KOPT-K1 (cell line): ENCODE measurements around the gene C1orf159.
"Not testable (repeated sequence)": the region's sequence is repeated elsewhere in the genome, so short reads cannot be mapped to it uniquely, and the experiment has no call there.

Source experiments
- H3K27ac ChIP-seq: fragments of 200-600 bp; sonication (generic); 2 replicates; pipeline ENCODE4 v1.5.1; 2016; ENCODE audit warnings: antibody characterized with exemption, mild to moderate bottlenecking, low read depth, low read length; ENCODE audit not compliant: poor library complexity, severe bottlenecking
- H3K36me3 ChIP-seq: fragments of 200-600 bp; sonication (generic); 2 replicates; pipeline ENCODE4 v1.5.1; 2017; ENCODE audit warnings: antibody characterized with exemption, mild to moderate bottlenecking, low read length, moderate library complexity; ENCODE audit not compliant: insufficient read depth
- H3K9me3 ChIP-seq: fragments of 200-600 bp; sonication (generic); 2 replicates; pipeline ENCODE4 v1.5.1; 2017; ENCODE audit warnings: antibody characterized with exemption, low read length, mild to moderate bottlenecking; ENCODE audit not compliant: insufficient read depth, poor library complexity, severe bottlenecking

C1orf159 gene

GRCh38 chr1:1080951-1081310, 35.0 kb downstream of the C1orf159 start:
- no peak overlapping the region for H3K27ac ChIP-seq
- H3K9me3 ChIP-seq, result no peaks in the 10 kb centered on the region
- H3K36me3 ChIP-seq, result no peaks in the 10 kb centered on the region

- no peaks in the 10 kb centered on the region for H3K36me3 ChIP-seq
- no peaks in the 10 kb centered on the region for H3K9me3 ChIP-seq
- H3K27ac ChIP-seq, result no peak overlapping the region
Measured at GRCh38 chr1:1080122-1080757, 35.6 kb downstream of the C1orf159 start.

DNA sequence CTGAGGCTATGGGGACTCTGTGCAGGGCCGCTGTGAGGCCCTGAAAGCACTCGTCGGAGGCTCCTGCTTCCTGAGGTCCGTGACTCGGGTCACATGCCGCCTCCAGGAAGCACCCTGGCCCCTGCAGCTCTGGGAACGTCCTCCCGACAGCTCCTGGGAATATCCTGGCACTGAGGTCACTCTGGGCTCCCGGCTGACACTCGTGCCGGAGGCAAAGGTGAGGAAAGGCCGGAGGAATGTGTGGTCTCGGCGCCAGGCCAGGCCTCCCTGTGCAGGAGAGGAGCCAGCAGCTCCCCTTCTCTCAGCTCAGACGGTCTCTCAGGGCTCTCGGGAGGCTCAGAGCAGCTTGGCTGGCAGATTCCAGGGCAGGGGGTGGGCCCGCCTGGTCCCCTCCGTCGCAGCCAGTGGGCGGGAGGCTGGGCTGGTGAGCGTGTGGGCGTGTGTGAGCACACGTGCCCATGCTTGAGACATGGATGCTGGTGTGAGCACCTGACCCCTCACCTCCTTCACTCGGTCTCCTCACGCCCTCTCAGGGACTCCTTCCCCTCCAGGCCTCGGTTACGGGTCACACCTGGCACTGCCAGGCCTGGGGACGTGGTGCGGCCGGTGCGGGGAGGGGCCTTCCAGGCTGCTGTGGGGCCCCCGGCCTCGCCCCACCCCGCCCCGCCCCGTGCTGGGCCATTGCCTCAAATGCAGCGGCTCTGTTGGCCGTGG, 36.3 kb downstream of the C1orf159 start:
- Histone ChIP-seq H3K36me3 (no peaks in the 10 kb centered on the region), H3K27ac (no peak overlapping the region), H3K9me3 (no peaks in the 10 kb centered on the region)

GRCh38 chr1:1077396-1077795, 38.5 kb downstream of the C1orf159 start:
- not testable (repeated sequence) for H3K9me3 ChIP-seq, H3K27ac ChIP-seq, H3K36me3 ChIP-seq

- Histone ChIP-seq H3K36me3 (no peaks in the 10 kb centered on the region), H3K27ac (no peak overlapping the region)
Measured at GRCh38 chr1:1075148-1075935, 40.5 kb downstream of the C1orf159 start.

GRCh38 chr1:1074631-1075147, 41.2 kb downstream of the C1orf159 start:
- H3K36me3 ChIP-seq, result no peaks in the 10 kb centered on the region
- no peak overlapping the region for H3K27ac ChIP-seq
- no peaks in the 10 kb centered on the region for H3K9me3 ChIP-seq

More at GRCh38 chr1:1075148-1075935, 40.5 kb downstream of the C1orf159 start:
- no peaks in the 10 kb centered on the region for H3K9me3 ChIP-seq

GRCh38 chr1:1073743-1074587, 41.9 kb downstream of the C1orf159 start, which contains the start of gene RNF223:
Gene RNF223 (minus strand): TSS chr1:1074306. CDS start chr1:1072566, 1,740 bp downstream.
- no peaks in the 10 kb centered on the region for H3K36me3 ChIP-seq
- no peak within 1 kb of the TSS for H3K27ac ChIP-seq
- H3K9me3 ChIP-seq, result no peaks in the 10 kb centered on the region

DNA sequence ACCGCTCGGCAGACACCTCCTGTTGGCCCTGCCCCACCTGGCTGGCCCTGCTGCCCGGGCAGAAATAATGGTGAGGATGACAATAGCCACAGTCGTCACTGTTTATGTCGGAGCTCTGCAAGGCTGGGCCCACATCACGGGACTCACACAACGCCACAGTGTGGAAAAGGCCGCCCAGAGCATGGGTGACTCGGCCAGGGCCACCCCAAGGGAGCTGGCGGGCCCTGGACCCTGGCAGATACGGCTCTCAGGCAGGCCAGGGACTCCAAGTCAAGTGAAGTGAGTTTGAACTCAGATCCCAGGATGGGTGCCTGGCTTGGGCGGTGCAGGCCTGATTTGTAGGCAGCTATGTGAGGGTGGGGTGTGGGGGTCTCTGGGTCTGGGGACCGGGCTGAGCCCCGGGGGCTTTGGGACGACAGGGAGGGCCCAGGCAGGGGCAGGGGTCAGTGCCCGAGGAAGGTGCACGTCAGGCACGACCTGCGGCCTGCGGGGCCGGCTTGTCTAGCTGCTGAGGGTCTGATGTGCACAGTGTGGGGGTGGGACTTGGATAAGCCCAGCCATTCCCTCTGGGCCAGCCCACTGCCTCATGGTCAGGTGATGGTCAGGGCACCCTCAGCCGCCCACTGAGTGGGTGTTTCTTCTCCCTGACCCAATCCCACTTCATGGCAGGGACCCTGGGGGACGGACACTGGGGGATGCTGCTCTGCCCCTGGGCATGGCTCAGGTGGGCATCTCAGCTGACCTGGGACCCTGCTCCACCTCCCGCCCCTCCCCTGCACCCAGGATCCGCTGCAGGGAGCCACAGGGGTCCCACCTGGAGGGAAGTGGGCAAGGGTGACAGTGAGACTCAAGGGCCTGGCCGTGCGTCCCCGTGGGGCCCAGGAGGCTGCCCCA, 42.8 kb downstream of the C1orf159 start:
- no peaks in the 10 kb centered on the region for H3K36me3 ChIP-seq
- H3K27ac ChIP-seq, result no peak overlapping the region

GRCh38 chr1:1072299-1072848, 43.5 kb downstream of the C1orf159 start:
- no peaks in the 10 kb centered on the region for H3K36me3 ChIP-seq
- H3K9me3 ChIP-seq, result no peaks in the 10 kb centered on the region
- no peak overlapping the region for H3K27ac ChIP-seq

More for the DNA sequence above, 42.8 kb downstream of the C1orf159 start:
- H3K9me3 ChIP-seq, result no peaks in the 10 kb centered on the region

DNA sequence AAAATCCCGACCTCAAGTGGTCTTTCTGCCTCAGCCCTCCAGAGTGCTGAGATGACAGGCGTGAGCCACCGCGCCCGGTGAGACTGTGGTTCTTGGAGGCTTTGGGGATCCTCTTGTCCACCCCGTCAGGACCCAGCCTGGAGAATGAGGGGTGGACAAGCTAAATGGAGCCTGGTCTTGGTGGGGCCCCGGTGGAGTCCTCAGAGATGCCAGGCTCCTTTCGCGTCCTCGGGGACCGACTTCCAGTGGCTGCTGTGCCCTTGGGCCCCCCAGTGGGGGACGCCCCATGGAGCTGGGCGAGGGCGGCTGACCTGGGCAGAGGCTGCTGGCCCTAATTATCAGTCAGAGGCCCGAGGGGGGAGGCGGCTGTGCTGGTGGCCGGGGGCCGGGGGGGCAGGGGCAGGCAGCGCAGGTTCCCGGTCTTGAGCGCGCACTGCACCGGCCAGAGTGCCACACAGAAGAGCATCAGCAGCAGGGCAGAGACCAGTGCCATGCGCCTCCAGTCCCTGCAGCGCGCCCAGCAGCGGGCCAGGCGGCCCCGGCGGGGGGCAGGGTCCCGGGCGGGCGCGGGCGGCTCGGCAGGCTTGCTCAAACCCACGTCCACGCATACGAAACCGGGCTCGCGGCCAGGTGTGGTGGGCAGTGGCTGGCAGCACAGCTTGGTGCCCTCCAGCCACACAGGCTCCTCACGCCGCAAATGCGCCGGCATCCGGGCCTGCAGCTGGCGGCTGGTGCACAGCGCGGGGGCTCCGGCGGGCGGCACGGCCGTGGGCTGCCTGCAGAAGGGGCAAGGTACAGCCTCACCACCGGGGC, 44.2 kb downstream of the C1orf159 start:
- H3K27ac ChIP-seq, result no peak overlapping the region
- no peaks in the 10 kb centered on the region for H3K36me3 ChIP-seq
- no peaks in the 10 kb centered on the region for H3K9me3 ChIP-seq

DNA sequence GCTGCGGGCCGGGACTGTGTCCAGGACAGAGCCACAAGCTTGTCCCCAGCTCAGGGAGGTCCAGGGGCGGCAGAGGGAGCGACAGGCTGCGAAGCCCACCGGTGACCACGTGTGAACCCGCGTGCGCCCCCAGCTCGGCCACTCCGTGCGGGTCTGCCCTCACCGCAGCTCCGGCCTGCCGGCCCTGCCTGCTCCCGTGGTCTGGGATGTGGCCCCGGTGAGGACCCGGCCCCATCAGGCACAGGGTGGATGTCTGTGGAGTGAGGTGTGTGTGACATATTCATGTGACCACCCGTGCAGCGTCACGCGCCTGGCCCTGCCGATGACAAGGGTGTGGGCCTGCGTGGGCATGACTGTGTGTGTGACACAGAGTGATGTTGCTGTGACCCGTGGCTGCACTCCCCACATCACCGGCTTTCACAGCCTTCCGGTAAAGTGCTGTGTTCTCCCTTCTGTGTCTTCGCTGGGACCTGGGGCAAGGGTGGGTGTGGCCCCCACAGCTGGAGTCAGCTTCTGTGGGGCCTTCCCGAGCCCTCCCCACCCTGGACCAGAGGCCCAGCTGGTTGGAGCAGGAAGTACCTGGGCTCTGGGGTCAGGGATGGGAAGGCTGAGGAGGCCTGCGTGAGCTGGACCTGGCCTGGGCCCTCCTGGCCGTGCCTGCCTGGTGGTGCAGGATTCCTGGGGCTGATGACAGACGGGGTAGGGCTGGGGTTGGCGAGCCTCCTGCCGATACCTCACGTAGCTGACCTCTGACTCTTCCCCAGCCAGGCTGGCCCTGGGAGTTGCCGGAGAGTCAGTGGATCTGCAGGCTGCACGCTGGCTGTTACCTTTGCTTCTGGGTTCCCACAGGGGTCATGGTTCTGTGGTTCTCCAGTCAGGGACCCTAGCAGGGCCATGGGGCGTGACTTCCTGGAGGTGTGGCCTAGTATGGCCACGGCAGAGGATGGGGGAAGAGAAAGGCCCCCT, 45.9 kb downstream of the C1orf159 start:
- H3K9me3 ChIP-seq, result no peaks in the 10 kb centered on the region
- H3K36me3 ChIP-seq, result no peaks in the 10 kb centered on the region
- H3K27ac ChIP-seq, result no peak overlapping the region

DNA sequence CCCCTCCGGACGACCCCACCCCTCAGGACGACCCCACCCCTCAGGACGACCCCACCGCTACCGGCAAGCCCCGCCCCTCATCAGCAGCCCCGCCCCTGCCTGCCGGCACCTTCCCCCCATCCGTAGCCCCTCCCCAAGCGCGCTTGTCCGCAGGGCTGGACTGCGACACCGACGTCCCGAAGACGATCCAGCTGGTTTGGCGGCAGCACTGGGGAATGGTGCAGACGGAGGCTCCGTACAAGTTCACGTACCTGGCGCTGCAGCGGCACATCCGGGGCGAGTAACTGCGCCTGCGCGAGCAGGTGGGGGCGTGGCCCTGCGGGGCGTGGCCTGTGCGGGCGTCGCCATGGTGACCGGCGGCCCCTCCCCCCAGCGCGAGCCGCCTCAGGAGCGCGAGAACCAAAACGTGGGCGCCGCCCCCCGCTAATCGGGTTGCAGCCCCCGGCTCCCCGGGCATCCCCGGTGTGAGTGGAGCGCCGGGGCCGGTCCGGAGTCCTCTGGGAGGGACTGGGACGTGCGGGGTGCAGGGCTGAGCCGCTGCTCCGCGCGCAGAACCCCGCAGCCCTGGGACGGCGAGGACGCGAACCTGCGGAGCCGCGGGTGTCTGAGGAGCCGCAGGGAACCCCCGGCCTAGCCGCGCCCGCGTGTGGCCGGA, 46.7 kb downstream of the C1orf159 start:
- H3K9me3 ChIP-seq, result no peaks in the 10 kb centered on the region
- no peak overlapping the region for H3K27ac ChIP-seq
- no peaks in the 10 kb centered on the region for H3K36me3 ChIP-seq
